ENCODE measurements around the gene AP2A1. TPM values are rescaled to one million over a fixed set of nuclear protein-coding genes. Genes with fewer than 3 reads are reported as not detected.

Gene AP2A1
- total and polyA plus RNA-seq, 2 donors (not counting 3 experiments of a cell fraction or from before 2014, with no cell fraction given): 108 to 113 TPM

DNA sequence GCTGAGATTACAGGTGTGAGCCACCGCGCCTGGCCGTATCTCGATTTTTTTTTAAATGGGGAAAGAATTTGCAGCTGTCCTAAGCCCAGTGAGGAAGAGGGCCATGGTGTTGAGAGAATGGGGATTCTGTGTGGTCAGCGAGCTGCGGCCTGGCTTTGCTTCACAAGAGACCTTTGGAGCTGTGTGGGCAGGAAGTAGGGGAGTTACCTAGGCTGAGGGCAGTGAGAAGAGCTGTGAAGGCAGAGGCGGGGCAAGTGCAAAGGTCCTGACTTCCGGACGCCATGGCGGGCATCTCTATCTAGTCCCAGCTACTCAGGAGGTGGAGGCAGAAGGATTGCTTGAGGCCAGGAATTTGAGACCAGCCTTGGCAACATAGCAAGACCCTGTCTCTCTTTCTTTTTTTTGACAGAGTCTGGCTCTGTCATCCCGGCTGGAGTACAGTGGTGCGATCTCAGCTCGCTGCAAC lies 4.9 kb downstream of the AP2A1 start:
- H4K20me1 ChIP-seq (replicated peaks; ENCODE audit: control insufficient read depth, extremely low read depth, insufficient read depth, low read length): no peaks in the 10 kb centered on the region
- no peak for DNase-seq (ENCODE audit: low read depth, low spot score)
- H3K4me3 ChIP-seq (replicated peaks in 1 of 3; ENCODE audit: insufficient read depth in 1 of 3, low read depth in 1 of 3, low read length in 3 of 3): no peak overlapping the region
- H3K9me1 ChIP-seq (replicated peaks; ENCODE audit: control insufficient read depth, extremely low read depth, insufficient read depth, low read length): no peaks in the 10 kb centered on the region
- no peak overlapping the region for H3K27ac ChIP-seq (ENCODE audit: insufficient read depth, low read depth, low read length)
- H3K9ac ChIP-seq (replicated peaks; ENCODE audit: extremely low read depth, insufficient read depth, low read length): no peak overlapping the region
- ChIA-PET POLR2A (no interaction called here), CTCF (interaction anchor here (1.0 kb wide), 1 partner anchor 16 kb away, joined by 3 read pairs; no protein-coding TSS in a partner anchor)
- no peaks in the 10 kb centered on the region for H3K27me3 ChIP-seq (ENCODE audit: control insufficient read depth in 2 of 2, insufficient read depth in 2 of 2, low read length in 2 of 2)
- BruUV-seq (replicated peaks): no TSS peak
- H3K4me2 ChIP-seq (ENCODE audit: insufficient read depth, low read length): no peak overlapping the region
- intact Hi-C loops (cut with micrococcal nuclease) (no loop called here), dilution Hi-C loops (cut with MboI; ENCODE audit: extremely low pct_ligation_motif_present, low sequenced_read_pairs) (no loop called here)
- no peak for FAIRE-seq
- H3K79me2 ChIP-seq (ENCODE audit: control insufficient read depth, insufficient read depth, low read length): peaks cover 52% of the 10 kb centered on the region
- no peaks in the 10 kb centered on the region for H3K9me3 ChIP-seq (replicated peaks; ENCODE audit: control insufficient read depth, insufficient read depth, low read length)
- H3K36me3 ChIP-seq (ENCODE audit: control insufficient read depth in 2 of 2, extremely low read depth in 1 of 2, insufficient read depth in 2 of 2, low read length in 2 of 2): peaks cover 0 to 6% of the 10 kb centered on the region in 2 experiments
- peaks cover 12% of the 10 kb centered on the region for H3K4me1 ChIP-seq (ENCODE audit: control insufficient read depth, extremely low read depth, insufficient read depth, low read length)
- H2AFZ ChIP-seq (ENCODE audit: low read depth, low read length): no peak overlapping the region
- TF ChIP-seq, protein P1, sequence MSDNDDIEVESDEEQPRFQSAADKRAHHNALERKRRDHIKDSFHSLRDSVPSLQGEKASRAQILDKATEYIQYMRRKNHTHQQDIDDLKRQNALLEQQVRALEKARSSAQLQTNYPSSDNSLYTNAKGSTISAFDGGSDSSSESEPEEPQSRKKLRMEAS (IDR thresholded peaks at IDR 0.05; ENCODE audit: insufficient read depth, insufficient read length): no peak
- TF ChIP-seq EZH2 (IDR thresholded peaks at IDR 0.05; ENCODE audit: borderline replicate concordance, low read depth, low read length, severe bottlenecking) (no peak), FOS (IDR thresholded peaks at IDR 0.05; ENCODE audit: borderline replicate concordance, insufficient read depth, low read length) (no peak), POLR2A (IDR thresholded peaks at IDR 0.05; ENCODE audit: low read depth, low read length) (no peak), POLR2AphosphoS5 (IDR thresholded peaks at IDR 0.05; ENCODE audit: insufficient read depth, low read depth, low read length) (no peak), JUN (IDR thresholded peaks at IDR 0.05; ENCODE audit: borderline replicate concordance, insufficient read depth, insufficient read length, low read depth) (no peak)
- TF ChIP-seq, protein P2, sequence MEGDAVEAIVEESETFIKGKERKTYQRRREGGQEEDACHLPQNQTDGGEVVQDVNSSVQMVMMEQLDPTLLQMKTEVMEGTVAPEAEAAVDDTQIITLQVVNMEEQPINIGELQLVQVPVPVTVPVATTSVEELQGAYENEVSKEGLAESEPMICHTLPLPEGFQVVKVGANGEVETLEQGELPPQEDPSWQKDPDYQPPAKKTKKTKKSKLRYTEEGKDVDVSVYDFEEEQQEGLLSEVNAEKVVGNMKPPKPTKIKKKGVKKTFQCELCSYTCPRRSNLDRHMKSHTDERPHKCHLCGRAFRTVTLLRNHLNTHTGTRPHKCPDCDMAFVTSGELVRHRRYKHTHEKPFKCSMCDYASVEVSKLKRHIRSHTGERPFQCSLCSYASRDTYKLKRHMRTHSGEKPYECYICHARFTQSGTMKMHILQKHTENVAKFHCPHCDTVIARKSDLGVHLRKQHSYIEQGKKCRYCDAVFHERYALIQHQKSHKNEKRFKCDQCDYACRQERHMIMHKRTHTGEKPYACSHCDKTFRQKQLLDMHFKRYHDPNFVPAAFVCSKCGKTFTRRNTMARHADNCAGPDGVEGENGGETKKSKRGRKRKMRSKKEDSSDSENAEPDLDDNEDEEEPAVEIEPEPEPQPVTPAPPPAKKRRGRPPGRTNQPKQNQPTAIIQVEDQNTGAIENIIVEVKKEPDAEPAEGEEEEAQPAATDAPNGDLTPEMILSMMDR (IDR thresholded peaks at IDR 0.05; ENCODE audit: extremely low read depth in 1 of 2, insufficient read depth in 1 of 2, low read depth in 1 of 2, low read length in 2 of 2): no peak
